Measurements from ENCODE around the gene BRME1. TPM values are rescaled to one million over a fixed set of nuclear protein-coding genes. Genes with fewer than 3 reads are reported as not detected.
"Not testable (repeated sequence)": the region's sequence is repeated elsewhere in the genome, so short reads cannot be mapped to it uniquely, and the experiment has no call there.

Gene BRME1
- polyA plus RNA-seq, 1 donor from 2014 or later, result 6.2 TPM

DNA sequence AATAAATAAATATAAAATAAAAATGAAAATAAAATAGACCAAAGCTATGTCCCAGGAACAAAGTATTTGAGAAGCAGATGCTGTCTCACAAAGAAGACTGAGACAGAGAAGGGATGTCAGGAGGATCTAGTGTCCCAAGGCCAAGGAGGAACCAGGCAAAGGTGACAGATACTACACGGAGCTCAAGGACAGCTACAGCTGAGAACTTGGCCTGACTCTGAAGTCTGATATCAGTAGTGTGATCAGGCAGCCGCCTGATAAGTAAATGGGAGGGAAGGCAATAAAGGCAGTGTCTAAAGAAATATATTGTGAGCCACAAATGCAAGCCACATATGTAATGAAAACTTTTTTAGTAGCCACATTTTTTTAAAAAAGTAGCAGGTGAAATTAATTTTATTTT, 49.4 kb downstream of the BRME1 start:
- TF ChIP-seq RAD21 (conservative IDR thresholded peaks at IDR 0.05) (no peak), MXI1 (conservative IDR thresholded peaks at IDR 0.05; ENCODE audit: poor library complexity, severe bottlenecking) (no peak), TAF1 (IDR thresholded peaks at IDR 0.05; ENCODE audit: low read depth) (no peak), EZH2 (IDR thresholded peaks at IDR 0.05; ENCODE audit: borderline replicate concordance, insufficient read depth, low read length, poor library complexity, severe bottlenecking) (no peak), POLR2AphosphoS5 (IDR thresholded peaks at IDR 0.05) (no peak), EP300 (conservative IDR thresholded peaks at IDR 0.05; ENCODE audit: poor library complexity, severe bottlenecking) (no peak), SMC3 (conservative IDR thresholded peaks at IDR 0.05; ENCODE audit: poor library complexity) (no peak)
- TF ChIP-seq, protein P1, sequence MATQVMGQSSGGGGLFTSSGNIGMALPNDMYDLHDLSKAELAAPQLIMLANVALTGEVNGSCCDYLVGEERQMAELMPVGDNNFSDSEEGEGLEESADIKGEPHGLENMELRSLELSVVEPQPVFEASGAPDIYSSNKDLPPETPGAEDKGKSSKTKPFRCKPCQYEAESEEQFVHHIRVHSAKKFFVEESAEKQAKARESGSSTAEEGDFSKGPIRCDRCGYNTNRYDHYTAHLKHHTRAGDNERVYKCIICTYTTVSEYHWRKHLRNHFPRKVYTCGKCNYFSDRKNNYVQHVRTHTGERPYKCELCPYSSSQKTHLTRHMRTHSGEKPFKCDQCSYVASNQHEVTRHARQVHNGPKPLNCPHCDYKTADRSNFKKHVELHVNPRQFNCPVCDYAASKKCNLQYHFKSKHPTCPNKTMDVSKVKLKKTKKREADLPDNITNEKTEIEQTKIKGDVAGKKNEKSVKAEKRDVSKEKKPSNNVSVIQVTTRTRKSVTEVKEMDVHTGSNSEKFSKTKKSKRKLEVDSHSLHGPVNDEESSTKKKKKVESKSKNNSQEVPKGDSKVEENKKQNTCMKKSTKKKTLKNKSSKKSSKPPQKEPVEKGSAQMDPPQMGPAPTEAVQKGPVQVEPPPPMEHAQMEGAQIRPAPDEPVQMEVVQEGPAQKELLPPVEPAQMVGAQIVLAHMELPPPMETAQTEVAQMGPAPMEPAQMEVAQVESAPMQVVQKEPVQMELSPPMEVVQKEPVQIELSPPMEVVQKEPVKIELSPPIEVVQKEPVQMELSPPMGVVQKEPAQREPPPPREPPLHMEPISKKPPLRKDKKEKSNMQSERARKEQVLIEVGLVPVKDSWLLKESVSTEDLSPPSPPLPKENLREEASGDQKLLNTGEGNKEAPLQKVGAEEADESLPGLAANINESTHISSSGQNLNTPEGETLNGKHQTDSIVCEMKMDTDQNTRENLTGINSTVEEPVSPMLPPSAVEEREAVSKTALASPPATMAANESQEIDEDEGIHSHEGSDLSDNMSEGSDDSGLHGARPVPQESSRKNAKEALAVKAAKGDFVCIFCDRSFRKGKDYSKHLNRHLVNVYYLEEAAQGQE (IDR thresholded peaks at IDR 0.05; ENCODE audit: borderline replicate concordance), result no peak
- TF ChIP-seq, protein P2, sequence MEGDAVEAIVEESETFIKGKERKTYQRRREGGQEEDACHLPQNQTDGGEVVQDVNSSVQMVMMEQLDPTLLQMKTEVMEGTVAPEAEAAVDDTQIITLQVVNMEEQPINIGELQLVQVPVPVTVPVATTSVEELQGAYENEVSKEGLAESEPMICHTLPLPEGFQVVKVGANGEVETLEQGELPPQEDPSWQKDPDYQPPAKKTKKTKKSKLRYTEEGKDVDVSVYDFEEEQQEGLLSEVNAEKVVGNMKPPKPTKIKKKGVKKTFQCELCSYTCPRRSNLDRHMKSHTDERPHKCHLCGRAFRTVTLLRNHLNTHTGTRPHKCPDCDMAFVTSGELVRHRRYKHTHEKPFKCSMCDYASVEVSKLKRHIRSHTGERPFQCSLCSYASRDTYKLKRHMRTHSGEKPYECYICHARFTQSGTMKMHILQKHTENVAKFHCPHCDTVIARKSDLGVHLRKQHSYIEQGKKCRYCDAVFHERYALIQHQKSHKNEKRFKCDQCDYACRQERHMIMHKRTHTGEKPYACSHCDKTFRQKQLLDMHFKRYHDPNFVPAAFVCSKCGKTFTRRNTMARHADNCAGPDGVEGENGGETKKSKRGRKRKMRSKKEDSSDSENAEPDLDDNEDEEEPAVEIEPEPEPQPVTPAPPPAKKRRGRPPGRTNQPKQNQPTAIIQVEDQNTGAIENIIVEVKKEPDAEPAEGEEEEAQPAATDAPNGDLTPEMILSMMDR (IDR thresholded peaks at IDR 0.05; ENCODE audit: poor library complexity, severe bottlenecking), result no peak
- Histone ChIP-seq H3K9ac (ENCODE audit: low read length) (no peak overlapping the region), H3K9me3 (ENCODE audit: low read length) (no peaks in the 10 kb centered on the region), H3K9me2 (ENCODE audit: insufficient read depth, low read length) (no peaks in the 10 kb centered on the region), H3K79me2 (replicated peaks; ENCODE audit: insufficient read depth, low read length) (no peaks in the 10 kb centered on the region), H3K4me3 (ENCODE audit: low read length) (no peak overlapping the region), H3K4me2 (ENCODE audit: low read length) (no peak overlapping the region), H3K27me3 (ENCODE audit: insufficient read depth, low read depth, low read length) (no peaks in the 10 kb centered on the region), H3K36me3 (ENCODE audit: insufficient read depth, low read length) (no peaks in the 10 kb centered on the region), H3F3A (ENCODE audit: insufficient read depth, low read length, poor library complexity, severe bottlenecking) (no peaks in the 10 kb centered on the region), H4K20me1 (ENCODE audit: insufficient read depth) (no peaks in the 10 kb centered on the region), H3K27ac (ENCODE audit: low read length) (no peak overlapping the region), H2AFZ (ENCODE audit: low read depth, low read length) (no peak overlapping the region)

- H3K9me2 ChIP-seq (ENCODE audit: insufficient read depth, low read length); H3K9me3 ChIP-seq (ENCODE audit: low read length); H3K79me2 ChIP-seq (replicated peaks; ENCODE audit: insufficient read depth, low read length); H3F3A ChIP-seq (ENCODE audit: insufficient read depth, low read length, poor library complexity, severe bottlenecking); H2AFZ ChIP-seq (ENCODE audit: low read depth, low read length); H3K36me3 ChIP-seq (ENCODE audit: insufficient read depth, low read length); H3K9ac ChIP-seq (ENCODE audit: low read length); H3K27me3 ChIP-seq (ENCODE audit: insufficient read depth, low read depth, low read length); H3K4me2 ChIP-seq (ENCODE audit: low read length); H3K27ac ChIP-seq (ENCODE audit: low read length); H4K20me1 ChIP-seq (ENCODE audit: insufficient read depth); H3K4me3 ChIP-seq (ENCODE audit: low read length): not testable (repeated sequence)
Measured at GRCh38 chr19:13852171-13852707, 53.7 kb downstream of the BRME1 start.

DNA sequence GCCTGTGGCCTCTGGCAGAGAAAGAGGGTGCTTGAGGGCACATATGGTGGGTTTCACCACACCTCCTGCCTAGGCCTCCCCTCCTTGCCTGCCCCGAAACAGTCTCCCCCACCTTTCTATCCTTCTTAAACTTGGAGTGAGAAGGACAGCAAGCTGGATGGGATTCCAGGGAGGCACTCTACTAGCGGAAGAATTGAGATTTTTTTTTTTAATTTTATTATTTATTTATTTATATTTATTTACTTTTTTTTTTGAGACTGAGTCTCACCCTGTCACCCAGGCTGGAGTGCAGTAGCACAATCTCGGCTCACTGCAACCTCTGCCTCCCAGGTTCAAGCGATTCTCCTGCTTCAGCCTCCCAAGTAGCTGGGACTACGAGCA, 54.2 kb downstream of the BRME1 start:
- not testable (repeated sequence) for H3K36me3 ChIP-seq (ENCODE audit: insufficient read depth, low read length); H3K79me2 ChIP-seq (replicated peaks; ENCODE audit: insufficient read depth, low read length); H3F3A ChIP-seq (ENCODE audit: insufficient read depth, low read length, poor library complexity, severe bottlenecking); H3K27ac ChIP-seq (ENCODE audit: low read length); H3K9me2 ChIP-seq (ENCODE audit: insufficient read depth, low read length); H2AFZ ChIP-seq (ENCODE audit: low read depth, low read length); H3K9me3 ChIP-seq (ENCODE audit: low read length); H3K4me2 ChIP-seq (ENCODE audit: low read length); H3K9ac ChIP-seq (ENCODE audit: low read length); H4K20me1 ChIP-seq (ENCODE audit: insufficient read depth); H3K4me3 ChIP-seq (ENCODE audit: low read length); H3K27me3 ChIP-seq (ENCODE audit: insufficient read depth, low read depth, low read length)
